ENCODE results near the gene AQR.

DNA sequence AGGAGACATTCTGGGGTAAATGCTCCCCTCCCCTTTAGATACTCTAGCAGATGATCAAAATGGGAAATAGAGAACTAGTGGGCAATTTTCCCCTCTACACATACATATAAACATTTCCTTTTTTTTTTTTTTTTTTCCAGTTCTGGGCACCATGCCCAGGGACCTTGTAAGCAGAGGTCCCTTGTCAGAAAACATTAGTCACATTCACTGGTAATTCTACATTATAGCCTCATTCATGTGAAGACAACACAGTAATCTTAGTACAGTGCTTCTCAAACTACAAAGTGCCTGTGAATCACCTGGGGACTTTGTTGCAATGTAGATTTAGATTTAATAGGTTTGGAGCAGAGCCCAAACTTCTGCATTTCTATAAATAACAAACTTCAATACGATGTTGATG lies 114.1 kb downstream of the AQR start:
- TF ChIP-seq POLR2A (IDR thresholded peaks at IDR 0.05) = no peak
- TF ChIP-seq, protein P1, sequence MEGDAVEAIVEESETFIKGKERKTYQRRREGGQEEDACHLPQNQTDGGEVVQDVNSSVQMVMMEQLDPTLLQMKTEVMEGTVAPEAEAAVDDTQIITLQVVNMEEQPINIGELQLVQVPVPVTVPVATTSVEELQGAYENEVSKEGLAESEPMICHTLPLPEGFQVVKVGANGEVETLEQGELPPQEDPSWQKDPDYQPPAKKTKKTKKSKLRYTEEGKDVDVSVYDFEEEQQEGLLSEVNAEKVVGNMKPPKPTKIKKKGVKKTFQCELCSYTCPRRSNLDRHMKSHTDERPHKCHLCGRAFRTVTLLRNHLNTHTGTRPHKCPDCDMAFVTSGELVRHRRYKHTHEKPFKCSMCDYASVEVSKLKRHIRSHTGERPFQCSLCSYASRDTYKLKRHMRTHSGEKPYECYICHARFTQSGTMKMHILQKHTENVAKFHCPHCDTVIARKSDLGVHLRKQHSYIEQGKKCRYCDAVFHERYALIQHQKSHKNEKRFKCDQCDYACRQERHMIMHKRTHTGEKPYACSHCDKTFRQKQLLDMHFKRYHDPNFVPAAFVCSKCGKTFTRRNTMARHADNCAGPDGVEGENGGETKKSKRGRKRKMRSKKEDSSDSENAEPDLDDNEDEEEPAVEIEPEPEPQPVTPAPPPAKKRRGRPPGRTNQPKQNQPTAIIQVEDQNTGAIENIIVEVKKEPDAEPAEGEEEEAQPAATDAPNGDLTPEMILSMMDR (IDR thresholded peaks at IDR 0.05) = no peak
- no peak for TF ChIP-seq EP300 (IDR thresholded peaks at IDR 0.05)

Data from ovary (tissue), 3 donors.